Natural killer cell (primary cell): ENCODE measurements around the gene FHOD1. TPM values are rescaled to one million over a fixed set of nuclear protein-coding genes. Genes with fewer than 3 reads are reported as not detected.

Source experiments
- ATAC-seq, 3 donors: fragments of 150-1000 bp in 2 of 3; fragments of 200-7000 bp in 1 of 3; cut with Tn5 transposase; 1 replicate in 1 of 3; 2 replicates in 2 of 3; pipeline ENCODE4 v1.10.0; 2021; ENCODE audit warnings: mild to moderate bottlenecking in 2 of 3, moderate library complexity in 2 of 3
- DNase-seq, 2 donors: peaks; one replicate each; pipeline versions ENCODE4 v3.0.0 to v3.0.0-alpha.2; 2013 to 2021; ENCODE audit warnings: mixed read lengths in 1 of 2
- H3K27ac ChIP-seq: one replicate; pipeline ENCODE4 v1.5.1; 2013; ENCODE audit warnings: mild to moderate bottlenecking, low read length
- H3K27me3 ChIP-seq: one replicate; pipeline ENCODE4 v1.6.1; 2013; ENCODE audit warnings: low read length; ENCODE audit not compliant: control insufficient read depth, insufficient read depth
- H3K36me3 ChIP-seq: one replicate; pipeline ENCODE4 v1.6.1; 2013; ENCODE audit warnings: low read length; ENCODE audit not compliant: control insufficient read depth, insufficient read depth
- H3K4me1 ChIP-seq: one replicate; pipeline ENCODE4 v1.6.1; 2013; ENCODE audit warnings: low read length; ENCODE audit not compliant: control insufficient read depth, insufficient read depth
- H3K4me3 ChIP-seq: one replicate; pipeline ENCODE4 v1.5.1; 2013; ENCODE audit warnings: low read length
- H3K9me3 ChIP-seq: one replicate; pipeline ENCODE4 v1.6.1; 2013; ENCODE audit warnings: low read length; ENCODE audit not compliant: control insufficient read depth, insufficient read depth
- H3K27ac Mint-ChIP-seq, 2 donors: one replicate each; pipeline ENCODE4 v1.8.0; 2022; ENCODE audit warnings: mild to moderate bottlenecking in 2 of 2, mixed read lengths in 2 of 2, moderate library complexity in 1 of 2
- H3K27me3 Mint-ChIP-seq, 2 donors: one replicate each; pipeline ENCODE4 v1.8.0; 2022; ENCODE audit warnings: low read depth in 2 of 2, mixed read lengths in 2 of 2
- H3K36me3 Mint-ChIP-seq: one replicate; pipeline ENCODE4 v1.8.0; 2022; ENCODE audit warnings: mixed read lengths
- H3K4me1 Mint-ChIP-seq, 2 donors: one replicate each; pipeline ENCODE4 v1.8.0; 2022; ENCODE audit warnings: mixed read lengths in 2 of 2
- H3K4me3 Mint-ChIP-seq: one replicate; pipeline ENCODE4 v1.8.0; 2022; ENCODE audit warnings: mild to moderate bottlenecking, moderate library complexity, mixed read lengths
- H3K9me3 Mint-ChIP-seq, 2 donors: one replicate each; pipeline ENCODE4 v1.8.0; 2022; ENCODE audit warnings: mixed read lengths in 2 of 2
- CTCF ChIP-seq: fragments of 200-600 bp; IDR thresholded peaks from one replicate; pipeline ENCODE4 v1.8.0; 2022; ENCODE audit warnings: antibody characterized with exemption
- WGBS: methylation state at CpG from one replicate; pipeline ENCODE4 v1.1.7; 2013; ENCODE audit warnings: missing lambda C conversion rate; ENCODE audit not compliant: insufficient coverage; 5-methylcytosine and 5-hydroxymethylcytosine counted together
- intact Hi-C: fragments of 100-400 bp; cut with micrococcal nuclease; formaldehyde crosslinking; loops from one replicate; pipeline ENCODE4 v1.14.2; 2022
- total RNA-seq, 4 donors: library from RNA; stranded (reverse); fragments of 120-200 nt in 1 of 4; gene quantifications; one replicate each; pipeline versions ENCODE4 v1.2.3 to v1.2.4, GENCODE V29; 2013 to 2022

The FHOD1 gene
- total RNA-seq, 3 donors from 2014 or later (not counting 1 experiment from before 2014, with no cell fraction given): 79.3 to 96.8 (median 89.2) TPM

GRCh38 chr16:67265834-67266233, 18.6 kb upstream of the FHOD1 start:
- Mint-ChIP-seq H3K4me3 (no peak overlapping the region), H3K36me3 (no peaks in the 10 kb centered on the region), H3K27ac (no peak overlapping the region), H3K9me3 (no peaks in the 10 kb centered on the region), H3K27me3 (peaks cover 7 to 24% of the 10 kb centered on the region in 2 donors), H3K4me1 (no peaks in the 10 kb centered on the region)
- no peaks in the 10 kb centered on the region for H3K4me1 ChIP-seq
- WGBS: 71% methylated on average over 7 of the region's 8 CpGs
- H3K27me3 ChIP-seq: no peaks in the 10 kb centered on the region
- H3K9me3 ChIP-seq: no peaks in the 10 kb centered on the region
- H3K4me3 ChIP-seq: no peak overlapping the region
- H3K27ac ChIP-seq: no peak overlapping the region
- no peak for TF ChIP-seq CTCF
- DNase-seq (no peak), ATAC-seq (no peak)
- H3K36me3 ChIP-seq: no peaks in the 10 kb centered on the region
- intact Hi-C loops: no loop called here

- H3K4me3 ChIP-seq: no peak overlapping the region
- ATAC-seq (no peak), DNase-seq (no peak)
- H3K27me3 ChIP-seq: no peaks in the 10 kb centered on the region
- no peaks in the 10 kb centered on the region for H3K9me3 Mint-ChIP-seq
- TF ChIP-seq CTCF: no peak
- no peak overlapping the region for H3K4me3 Mint-ChIP-seq
- no peaks in the 10 kb centered on the region for H3K36me3 ChIP-seq
- H3K4me1 ChIP-seq: no peaks in the 10 kb centered on the region
- H3K4me1 Mint-ChIP-seq: no peaks in the 10 kb centered on the region
- peaks cover 7 to 24% of the 10 kb centered on the region in 2 donors for H3K27me3 Mint-ChIP-seq
- 92% methylated on average over 5 of the region's 5 CpGs for WGBS
- H3K27ac Mint-ChIP-seq: no peak overlapping the region
- H3K9me3 ChIP-seq: no peaks in the 10 kb centered on the region
- H3K36me3 Mint-ChIP-seq: no peaks in the 10 kb centered on the region
- intact Hi-C loops: no loop called here
- no peak overlapping the region for H3K27ac ChIP-seq
Observed at GRCh38 chr16:67264866-67265265, 17.6 kb upstream of the FHOD1 start.

GRCh38 chr16:67264277-67264676, 17.0 kb upstream of the FHOD1 start:
- Histone ChIP-seq H3K4me1 (no peaks in the 10 kb centered on the region), H3K27me3 (no peaks in the 10 kb centered on the region), H3K4me3 (no peak overlapping the region), H3K27ac (no peak overlapping the region), H3K9me3 (no peaks in the 10 kb centered on the region), H3K36me3 (no peaks in the 10 kb centered on the region)
- DNase-seq (no peak), ATAC-seq (no peak)
- Mint-ChIP-seq H3K4me1 (no peaks in the 10 kb centered on the region), H3K27me3 (peaks cover 7 to 24% of the 10 kb centered on the region in 2 donors), H3K36me3 (no peaks in the 10 kb centered on the region), H3K4me3 (no peak overlapping the region), H3K9me3 (no peaks in the 10 kb centered on the region), H3K27ac (no peak overlapping the region)
- WGBS: 89% methylated on average over 9 of the region's 9 CpGs
- intact Hi-C loops: no loop called here
- no peak for TF ChIP-seq CTCF

GRCh38 chr16:67263201-67263600, 15.9 kb upstream of the FHOD1 start:
- no peak overlapping the region for H3K27ac Mint-ChIP-seq
- Histone ChIP-seq H3K36me3 (no peaks in the 10 kb centered on the region), H3K27me3 (no peaks in the 10 kb centered on the region), H3K27ac (no peak overlapping the region), H3K4me1 (no peaks in the 10 kb centered on the region), H3K9me3 (no peaks in the 10 kb centered on the region), H3K4me3 (no peak overlapping the region)
- peaks cover 7 to 24% of the 10 kb centered on the region in 2 donors for H3K27me3 Mint-ChIP-seq
- 94% methylated on average over 3 of the region's 3 CpGs for WGBS
- H3K9me3 Mint-ChIP-seq: no peaks in the 10 kb centered on the region
- ATAC-seq: no peak
- intact Hi-C loops: no loop called here
- no peaks in the 10 kb centered on the region for H3K4me1 Mint-ChIP-seq
- DNase-seq: no peak
- H3K36me3 Mint-ChIP-seq: no peaks in the 10 kb centered on the region
- TF ChIP-seq CTCF: no peak
- H3K4me3 Mint-ChIP-seq: no peak overlapping the region
